HG03469 (cell line): ENCODE data around the gene MTG2.

Experiments used
- ATAC-seq: cut with Tn5 transposase; IDR thresholded peaks from one replicate; pipeline ENCODE4 v1.9.1; 2021; ENCODE audit warnings: mild to moderate bottlenecking, moderate library complexity, moderate number of reproducible peaks; ENCODE audit not compliant: unreplicated experiment

The MTG2 gene

GRCh38 chr20:62162765-62163484, 19.9 kb upstream of the MTG2 start:
- no peak for ATAC-seq

- ATAC-seq, result no peak
Observed at GRCh38 chr20:62163485-62163865, 19.4 kb upstream of the MTG2 start.

GRCh38 chr20:62163986-62164762, 18.7 kb upstream of the MTG2 start:
- no peak for ATAC-seq

- no peak for ATAC-seq
Observed at GRCh38 chr20:62164879-62165761, 17.7 kb upstream of the MTG2 start.

- no peak for ATAC-seq
Observed at GRCh38 chr20:62165762-62166399, 16.9 kb upstream of the MTG2 start.

GRCh38 chr20:62167474-62167873, 15.4 kb upstream of the MTG2 start:
- ATAC-seq, result no peak

- no peak for ATAC-seq
Observed at GRCh38 chr20:62168061-62168460, 14.8 kb upstream of the MTG2 start.

GRCh38 chr20:62168890-62169435, 13.9 kb upstream of the MTG2 start:
- ATAC-seq, result no peak

GRCh38 chr20:62170536-62170935, 12.3 kb upstream of the MTG2 start:
- no peak for ATAC-seq

- ATAC-seq, result no peak
Observed at GRCh38 chr20:62171245-62171644, 11.6 kb upstream of the MTG2 start.

GRCh38 chr20:62172666-62173065, 10.2 kb upstream of the MTG2 start:
- no peak for ATAC-seq

- no peak for ATAC-seq
Observed at GRCh38 chr20:62174021-62174804, 8.6 kb upstream of the MTG2 start.

- no peak for ATAC-seq
Observed at GRCh38 chr20:62174870-62175624, 7.8 kb upstream of the MTG2 start.

- no peak for ATAC-seq
Observed at GRCh38 chr20:62175711-62176110, 7.1 kb upstream of the MTG2 start.

- no peak for ATAC-seq
Observed at GRCh38 chr20:62176866-62177265, 6.0 kb upstream of the MTG2 start.

GRCh38 chr20:62177307-62177706, 5.5 kb upstream of the MTG2 start:
- ATAC-seq, result no peak

GRCh38 chr20:62178316-62179161, 4.3 kb upstream of the MTG2 start:
- no peak for ATAC-seq

GRCh38 chr20:62179162-62179504, 3.7 kb upstream of the MTG2 start:
- ATAC-seq, result no peak
